ENCODE data around the gene BCAS3.
"Not testable (repeated sequence)": the region's sequence is repeated elsewhere in the genome, so short reads cannot be mapped to it uniquely, and the experiment has no call there.

The BCAS3 gene

GRCh38 chr17:60748204-60748603, 70.6 kb downstream of the BCAS3 start:
- DNase-seq = no peak

- DNase-seq = no peak
These were observed 71.4 kb downstream of the BCAS3 start for GRCh38 chr17:60749050-60749449.

GRCh38 chr17:60749708-60750107, 72.1 kb downstream of the BCAS3 start:
- DNase-seq = no peak

GRCh38 chr17:60750640-60751039, 73.0 kb downstream of the BCAS3 start:
- no peak for DNase-seq

- no peak for DNase-seq
These were observed 74.2 kb downstream of the BCAS3 start for GRCh38 chr17:60751884-60752283.

- DNase-seq = no peak
These were observed 75.4 kb downstream of the BCAS3 start for GRCh38 chr17:60752873-60753577.

- no peak for DNase-seq
These were observed 76.5 kb downstream of the BCAS3 start for GRCh38 chr17:60754057-60754604.

GRCh38 chr17:60756798-60757197, 79.1 kb downstream of the BCAS3 start:
- DNase-seq = not testable (repeated sequence)

- DNase-seq = no peak
These were observed 79.8 kb downstream of the BCAS3 start for GRCh38 chr17:60757437-60757836.

GRCh38 chr17:60759756-60760155, 82.1 kb downstream of the BCAS3 start:
- no peak for DNase-seq

- not testable (repeated sequence) for DNase-seq
These were observed 83.7 kb downstream of the BCAS3 start for GRCh38 chr17:60761301-60761700.

- no peak for DNase-seq
These were observed 89.1 kb downstream of the BCAS3 start for GRCh38 chr17:60766778-60767190.

GRCh38 chr17:60767744-60768308, 90.2 kb downstream of the BCAS3 start:
- DNase-seq = no peak

- no peak for DNase-seq
These were observed 91.7 kb downstream of the BCAS3 start for GRCh38 chr17:60769327-60769726.

- no peak for DNase-seq
These were observed 93.3 kb downstream of the BCAS3 start for GRCh38 chr17:60770946-60771422.

- not testable (repeated sequence) for DNase-seq
These were observed 94.0 kb downstream of the BCAS3 start for GRCh38 chr17:60771621-60772020.

GRCh38 chr17:60773552-60773951, 95.9 kb downstream of the BCAS3 start:
- DNase-seq = no peak

GRCh38 chr17:60781880-60782412, 104.3 kb downstream of the BCAS3 start:
- DNase-seq = no peak

- DNase-seq = no peak
These were observed 105.1 kb downstream of the BCAS3 start for GRCh38 chr17:60782742-60783141.

- DNase-seq = no peak
These were observed 112.6 kb downstream of the BCAS3 start for GRCh38 chr17:60790205-60790604.

GRCh38 chr17:60792250-60792898, 114.7 kb downstream of the BCAS3 start:
- no peak for DNase-seq

- no peak for DNase-seq
These were observed 120.9 kb downstream of the BCAS3 start for GRCh38 chr17:60798576-60798975.

- no peak for DNase-seq
These were observed 124.7 kb downstream of the BCAS3 start for GRCh38 chr17:60802377-60802776.

GRCh38 chr17:60803059-60803458, 125.4 kb downstream of the BCAS3 start:
- DNase-seq = no peak
